Measurements from ENCODE around the gene SORL1-AS1.

The SORL1-AS1 gene

DNA sequence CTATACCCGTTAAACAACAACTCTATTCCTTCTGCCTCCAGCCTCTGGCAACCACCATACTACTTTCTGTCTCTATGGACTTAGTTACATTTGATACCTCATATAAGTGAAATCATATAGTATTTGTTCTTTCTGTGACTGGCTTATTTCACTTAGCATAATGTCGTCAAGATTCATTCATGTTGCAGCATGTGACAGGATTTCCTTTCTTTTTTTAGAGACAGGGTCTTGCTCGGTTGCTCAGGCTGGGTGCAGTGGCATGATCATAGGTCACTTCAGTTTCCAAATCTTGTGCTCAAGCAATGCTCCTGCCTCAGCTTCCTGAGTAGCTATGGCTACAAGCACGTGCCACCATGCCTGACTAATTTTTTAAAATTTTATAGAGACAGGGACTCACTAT lies 30.1 kb downstream of the SORL1-AS1 start:
- no peak overlapping the region for H3K27ac ChIP-seq (replicated peaks)
- DNase-seq (ENCODE audit: low read depth in 1 of 2, low spot score in 1 of 2) = no peak

DNA sequence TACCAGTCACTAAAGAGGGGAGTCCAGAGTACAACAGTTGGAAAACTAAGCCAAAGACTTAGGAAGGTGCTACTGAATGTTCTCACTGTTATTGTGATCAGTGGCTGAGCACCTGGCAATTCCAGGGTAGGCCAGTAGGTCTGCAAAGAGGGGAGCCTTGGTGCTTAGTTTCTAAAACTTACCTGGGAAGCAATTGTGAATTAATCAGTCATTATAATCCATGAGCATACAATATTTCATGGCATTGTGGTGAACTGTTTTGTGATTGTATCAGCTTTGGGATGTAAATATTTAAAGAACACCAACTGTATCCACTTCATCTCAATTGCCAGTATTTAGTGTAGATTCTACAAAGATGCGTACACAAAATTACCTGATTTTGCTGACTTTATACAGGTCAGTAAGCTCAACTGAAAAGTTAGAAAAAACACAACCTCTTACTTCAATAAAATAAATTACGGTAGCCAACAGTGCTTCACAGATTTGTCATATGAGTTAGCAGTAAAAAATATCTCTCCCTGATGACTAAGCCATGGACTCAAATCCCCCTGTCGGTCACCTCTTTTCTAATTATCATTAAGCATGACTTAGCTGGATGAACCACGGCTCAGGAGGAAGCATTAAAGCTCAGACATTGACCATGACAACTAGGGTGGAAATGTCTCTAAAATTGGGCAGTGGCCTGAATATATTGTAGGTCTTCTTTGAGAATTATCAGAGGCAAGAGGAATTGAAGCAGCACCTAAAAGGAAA lies 31.4 kb downstream of the SORL1-AS1 start:
- no peak overlapping the region for H3K27ac ChIP-seq (replicated peaks)
- no peaks in the 10 kb centered on the region for H3K27me3 ChIP-seq (ENCODE audit: insufficient read depth, poor library complexity, severe bottlenecking)
- DNase-seq (ENCODE audit: low read depth in 1 of 2, low spot score in 1 of 2) = no peak
- H3K4me3 ChIP-seq (replicated peaks; ENCODE audit: insufficient read depth, low read length) = no peak overlapping the region
- TF ChIP-seq, protein P1, sequence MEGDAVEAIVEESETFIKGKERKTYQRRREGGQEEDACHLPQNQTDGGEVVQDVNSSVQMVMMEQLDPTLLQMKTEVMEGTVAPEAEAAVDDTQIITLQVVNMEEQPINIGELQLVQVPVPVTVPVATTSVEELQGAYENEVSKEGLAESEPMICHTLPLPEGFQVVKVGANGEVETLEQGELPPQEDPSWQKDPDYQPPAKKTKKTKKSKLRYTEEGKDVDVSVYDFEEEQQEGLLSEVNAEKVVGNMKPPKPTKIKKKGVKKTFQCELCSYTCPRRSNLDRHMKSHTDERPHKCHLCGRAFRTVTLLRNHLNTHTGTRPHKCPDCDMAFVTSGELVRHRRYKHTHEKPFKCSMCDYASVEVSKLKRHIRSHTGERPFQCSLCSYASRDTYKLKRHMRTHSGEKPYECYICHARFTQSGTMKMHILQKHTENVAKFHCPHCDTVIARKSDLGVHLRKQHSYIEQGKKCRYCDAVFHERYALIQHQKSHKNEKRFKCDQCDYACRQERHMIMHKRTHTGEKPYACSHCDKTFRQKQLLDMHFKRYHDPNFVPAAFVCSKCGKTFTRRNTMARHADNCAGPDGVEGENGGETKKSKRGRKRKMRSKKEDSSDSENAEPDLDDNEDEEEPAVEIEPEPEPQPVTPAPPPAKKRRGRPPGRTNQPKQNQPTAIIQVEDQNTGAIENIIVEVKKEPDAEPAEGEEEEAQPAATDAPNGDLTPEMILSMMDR (IDR thresholded peaks at IDR 0.05; ENCODE audit: insufficient read depth, low read length) = no peak
- no peak for TF ChIP-seq POLR2AphosphoS5 (IDR thresholded peaks at IDR 0.05; ENCODE audit: low read depth)
- no peak for TF ChIP-seq SPI1 (IDR thresholded peaks at IDR 0.05; ENCODE audit: borderline replicate concordance, low read depth)
- TF ChIP-seq, protein P2, sequence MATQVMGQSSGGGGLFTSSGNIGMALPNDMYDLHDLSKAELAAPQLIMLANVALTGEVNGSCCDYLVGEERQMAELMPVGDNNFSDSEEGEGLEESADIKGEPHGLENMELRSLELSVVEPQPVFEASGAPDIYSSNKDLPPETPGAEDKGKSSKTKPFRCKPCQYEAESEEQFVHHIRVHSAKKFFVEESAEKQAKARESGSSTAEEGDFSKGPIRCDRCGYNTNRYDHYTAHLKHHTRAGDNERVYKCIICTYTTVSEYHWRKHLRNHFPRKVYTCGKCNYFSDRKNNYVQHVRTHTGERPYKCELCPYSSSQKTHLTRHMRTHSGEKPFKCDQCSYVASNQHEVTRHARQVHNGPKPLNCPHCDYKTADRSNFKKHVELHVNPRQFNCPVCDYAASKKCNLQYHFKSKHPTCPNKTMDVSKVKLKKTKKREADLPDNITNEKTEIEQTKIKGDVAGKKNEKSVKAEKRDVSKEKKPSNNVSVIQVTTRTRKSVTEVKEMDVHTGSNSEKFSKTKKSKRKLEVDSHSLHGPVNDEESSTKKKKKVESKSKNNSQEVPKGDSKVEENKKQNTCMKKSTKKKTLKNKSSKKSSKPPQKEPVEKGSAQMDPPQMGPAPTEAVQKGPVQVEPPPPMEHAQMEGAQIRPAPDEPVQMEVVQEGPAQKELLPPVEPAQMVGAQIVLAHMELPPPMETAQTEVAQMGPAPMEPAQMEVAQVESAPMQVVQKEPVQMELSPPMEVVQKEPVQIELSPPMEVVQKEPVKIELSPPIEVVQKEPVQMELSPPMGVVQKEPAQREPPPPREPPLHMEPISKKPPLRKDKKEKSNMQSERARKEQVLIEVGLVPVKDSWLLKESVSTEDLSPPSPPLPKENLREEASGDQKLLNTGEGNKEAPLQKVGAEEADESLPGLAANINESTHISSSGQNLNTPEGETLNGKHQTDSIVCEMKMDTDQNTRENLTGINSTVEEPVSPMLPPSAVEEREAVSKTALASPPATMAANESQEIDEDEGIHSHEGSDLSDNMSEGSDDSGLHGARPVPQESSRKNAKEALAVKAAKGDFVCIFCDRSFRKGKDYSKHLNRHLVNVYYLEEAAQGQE (IDR thresholded peaks at IDR 0.05; ENCODE audit: insufficient replicate concordance, low read depth) = no peak
- no peak for TF ChIP-seq GABPA (IDR thresholded peaks at IDR 0.05; ENCODE audit: low read depth)

More for the DNA sequence above, 30.1 kb downstream of the SORL1-AS1 start:
- TF ChIP-seq GABPA (IDR thresholded peaks at IDR 0.05; ENCODE audit: low read depth) (no peak), POLR2AphosphoS5 (IDR thresholded peaks at IDR 0.05; ENCODE audit: low read depth) (no peak), SPI1 (IDR thresholded peaks at IDR 0.05; ENCODE audit: borderline replicate concordance, low read depth) (no peak)
- TF ChIP-seq, protein P1 (IDR thresholded peaks at IDR 0.05; ENCODE audit: insufficient read depth, low read length) = no peak
- TF ChIP-seq, protein P2 (IDR thresholded peaks at IDR 0.05; ENCODE audit: insufficient replicate concordance, low read depth) = no peak
- Histone ChIP-seq H3K4me3 (replicated peaks; ENCODE audit: insufficient read depth, low read length) (no peak overlapping the region), H3K27me3 (ENCODE audit: insufficient read depth, poor library complexity, severe bottlenecking) (no peaks in the 10 kb centered on the region)

DNA sequence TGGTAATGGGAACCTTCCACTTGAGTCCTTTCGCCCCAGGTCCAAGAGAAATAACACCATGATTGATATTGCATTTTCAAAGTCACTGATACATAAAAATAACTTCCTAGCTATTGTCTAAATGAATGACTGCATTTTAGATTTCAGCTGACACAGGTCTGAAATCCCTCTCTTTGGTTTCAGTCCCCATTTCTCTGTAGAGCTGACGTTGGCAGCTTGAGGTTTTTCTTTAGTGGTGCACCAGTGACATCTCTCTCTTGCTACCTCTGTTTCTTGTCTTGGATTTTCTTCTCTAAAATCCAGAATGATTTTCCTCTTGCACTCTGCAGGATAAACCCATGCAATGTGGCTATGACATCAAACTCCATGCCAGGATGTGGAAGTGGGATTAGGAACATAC lies 32.4 kb downstream of the SORL1-AS1 start:
- TF ChIP-seq POLR2AphosphoS5 (IDR thresholded peaks at IDR 0.05; ENCODE audit: low read depth) = no peak
- TF ChIP-seq, protein P2 (IDR thresholded peaks at IDR 0.05; ENCODE audit: insufficient replicate concordance, low read depth) = no peak
- no peak for TF ChIP-seq GABPA (IDR thresholded peaks at IDR 0.05; ENCODE audit: low read depth)
- TF ChIP-seq, protein P1 (IDR thresholded peaks at IDR 0.05; ENCODE audit: insufficient read depth, low read length) = no peak
- TF ChIP-seq SPI1 (IDR thresholded peaks at IDR 0.05; ENCODE audit: borderline replicate concordance, low read depth) = no peak
- no peak overlapping the region for H3K27ac ChIP-seq (replicated peaks)
- no peak for DNase-seq (ENCODE audit: low read depth in 1 of 2, low spot score in 1 of 2)
- H3K4me3 ChIP-seq (replicated peaks; ENCODE audit: insufficient read depth, low read length) = no peak overlapping the region
- H3K27me3 ChIP-seq (ENCODE audit: insufficient read depth, poor library complexity, severe bottlenecking) = no peaks in the 10 kb centered on the region
